GM19324 (cell line): ENCODE measurements around the gene CPNE6.
"Not testable (repeated sequence)": the region's sequence is repeated elsewhere in the genome, so short reads cannot be mapped to it uniquely, and the experiment has no call there.

Source experiments
- ATAC-seq: cut with Tn5 transposase; IDR thresholded peaks from one replicate; pipeline ENCODE4 v1.9.1; 2021; ENCODE audit warnings: mild to moderate bottlenecking, moderate library complexity; ENCODE audit not compliant: unreplicated experiment, low FRiP score

CPNE6 gene

GRCh38 chr14:24071144-24071697 is at the start of gene CPNE6:
TSS of gene CPNE6 (plus strand) at chr14:24071562. CDS start at chr14:24072937, 1,375 bp downstream.
- ATAC-seq = no peak

- not testable (repeated sequence) for ATAC-seq
These were observed 46.4 kb upstream of the CPNE6 start for GRCh38 chr14:24024939-24025418.

- ATAC-seq = not testable (repeated sequence)
These were observed 41.7 kb upstream of the CPNE6 start for GRCh38 chr14:24029687-24030086.

GRCh38 chr14:24031331-24031730 is 40.0 kb upstream of the CPNE6 start:
- ATAC-seq = not testable (repeated sequence)

GRCh38 chr14:24032727-24033418 is 38.5 kb upstream of the CPNE6 start:
- ATAC-seq = no peak

GRCh38 chr14:24035769-24036168 is 35.6 kb upstream of the CPNE6 start:
- not testable (repeated sequence) for ATAC-seq

GRCh38 chr14:24036169-24036962 is 35.0 kb upstream of the CPNE6 start:
- peak; percentile 76 for ATAC-seq

- ATAC-seq = not testable (repeated sequence)
These were observed 34.3 kb upstream of the CPNE6 start for GRCh38 chr14:24036963-24037657.

- no peak for ATAC-seq
These were observed 33.7 kb upstream of the CPNE6 start for GRCh38 chr14:24037658-24038037.

- ATAC-seq = no peak
These were observed 32.7 kb upstream of the CPNE6 start for GRCh38 chr14:24038686-24039085.

GRCh38 chr14:24040692-24041091 is 30.7 kb upstream of the CPNE6 start:
- ATAC-seq = no peak

GRCh38 chr14:24042746-24043145 is 28.6 kb upstream of the CPNE6 start:
- no peak for ATAC-seq

GRCh38 chr14:24049002-24049401 is 22.4 kb upstream of the CPNE6 start:
- not testable (repeated sequence) for ATAC-seq

- not testable (repeated sequence) for ATAC-seq
These were observed 20.6 kb upstream of the CPNE6 start for GRCh38 chr14:24050753-24051152.

- no peak for ATAC-seq
These were observed 20.1 kb upstream of the CPNE6 start for GRCh38 chr14:24051176-24051788.

- ATAC-seq = peak; percentile 66
These were observed 19.3 kb upstream of the CPNE6 start, which contains the start of gene CARMIL3 for GRCh38 chr14:24051789-24052655. TSS of gene CARMIL3 (plus strand) at chr14:24052009. CDS start at chr14:24052154, 145 bp downstream.

- no peak for ATAC-seq
These were observed 18.5 kb upstream of the CPNE6 start for GRCh38 chr14:24052656-24053547.
